ENCODE data around the gene F2RL1. TPM values are rescaled to one million over a fixed set of nuclear protein-coding genes. Genes with fewer than 3 reads are reported as not detected.
"Not testable (repeated sequence)": the region's sequence is repeated elsewhere in the genome, so short reads cannot be mapped to it uniquely, and the experiment has no call there.

The F2RL1 gene
- total and polyA plus RNA-seq, 4 donors: 3.8 to 19.2 (median 5.4) TPM

DNA sequence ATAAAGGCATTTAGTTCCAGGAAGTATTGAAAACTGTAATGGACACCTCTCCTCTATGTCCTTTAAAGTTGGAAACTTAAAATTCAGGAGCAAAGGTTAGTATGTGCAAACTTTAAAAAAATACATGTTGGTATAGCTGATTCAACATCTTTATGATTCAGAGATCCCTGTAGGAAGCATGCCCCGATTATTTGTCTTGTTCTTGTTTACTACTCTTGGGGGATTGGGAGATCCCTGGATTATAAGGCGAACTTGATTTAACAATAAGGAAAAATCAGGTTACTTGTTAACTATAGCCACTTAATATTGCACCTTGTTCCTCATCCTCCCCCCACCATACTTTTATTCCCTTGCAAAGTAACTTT is 1.7 kb downstream of the F2RL1 start:
- H3K9ac ChIP-seq (ENCODE audit: insufficient read depth in 1 of 2, low read length in 2 of 2): no peak overlapping the region
- ATAC-seq (ENCODE audit: insufficient read depth, low FRiP score): no peak
- WGBS, 2 donors: 55 to 62% methylated on average over 2 of the region's 2 CpGs
- DNase-seq: no peak
- H3K27ac ChIP-seq (ENCODE audit: low read depth in 1 of 2, low read length in 1 of 2): no peak overlapping the region
- TF ChIP-seq, protein P1, sequence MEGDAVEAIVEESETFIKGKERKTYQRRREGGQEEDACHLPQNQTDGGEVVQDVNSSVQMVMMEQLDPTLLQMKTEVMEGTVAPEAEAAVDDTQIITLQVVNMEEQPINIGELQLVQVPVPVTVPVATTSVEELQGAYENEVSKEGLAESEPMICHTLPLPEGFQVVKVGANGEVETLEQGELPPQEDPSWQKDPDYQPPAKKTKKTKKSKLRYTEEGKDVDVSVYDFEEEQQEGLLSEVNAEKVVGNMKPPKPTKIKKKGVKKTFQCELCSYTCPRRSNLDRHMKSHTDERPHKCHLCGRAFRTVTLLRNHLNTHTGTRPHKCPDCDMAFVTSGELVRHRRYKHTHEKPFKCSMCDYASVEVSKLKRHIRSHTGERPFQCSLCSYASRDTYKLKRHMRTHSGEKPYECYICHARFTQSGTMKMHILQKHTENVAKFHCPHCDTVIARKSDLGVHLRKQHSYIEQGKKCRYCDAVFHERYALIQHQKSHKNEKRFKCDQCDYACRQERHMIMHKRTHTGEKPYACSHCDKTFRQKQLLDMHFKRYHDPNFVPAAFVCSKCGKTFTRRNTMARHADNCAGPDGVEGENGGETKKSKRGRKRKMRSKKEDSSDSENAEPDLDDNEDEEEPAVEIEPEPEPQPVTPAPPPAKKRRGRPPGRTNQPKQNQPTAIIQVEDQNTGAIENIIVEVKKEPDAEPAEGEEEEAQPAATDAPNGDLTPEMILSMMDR (IDR thresholded peaks at IDR 0.05; ENCODE audit: control extremely low read depth, extremely low read depth): no peak
- H3K36me3 ChIP-seq (ENCODE audit: control insufficient read depth in 4 of 4, insufficient read depth in 4 of 4, low read length in 4 of 4): no peaks in the 10 kb centered on the region
- no peak overlapping the region for H3K4me3 ChIP-seq
- no peaks in the 10 kb centered on the region for H3K9me3 ChIP-seq (ENCODE audit: control insufficient read depth in 4 of 4, insufficient read depth in 3 of 4, low read length in 3 of 4)
- peaks cover 0 to 19% (median 0%) of the 10 kb centered on the region in 5 donors for H3K4me1 ChIP-seq (ENCODE audit: control insufficient read depth in 5 of 5, insufficient read depth in 5 of 5, low read length in 5 of 5)
- H3K27me3 ChIP-seq (ENCODE audit: control insufficient read depth in 3 of 3, insufficient read depth in 3 of 3, low read length in 2 of 3): peaks cover 0 to 10% (median 5%) of the 10 kb centered on the region in 3 donors

DNA sequence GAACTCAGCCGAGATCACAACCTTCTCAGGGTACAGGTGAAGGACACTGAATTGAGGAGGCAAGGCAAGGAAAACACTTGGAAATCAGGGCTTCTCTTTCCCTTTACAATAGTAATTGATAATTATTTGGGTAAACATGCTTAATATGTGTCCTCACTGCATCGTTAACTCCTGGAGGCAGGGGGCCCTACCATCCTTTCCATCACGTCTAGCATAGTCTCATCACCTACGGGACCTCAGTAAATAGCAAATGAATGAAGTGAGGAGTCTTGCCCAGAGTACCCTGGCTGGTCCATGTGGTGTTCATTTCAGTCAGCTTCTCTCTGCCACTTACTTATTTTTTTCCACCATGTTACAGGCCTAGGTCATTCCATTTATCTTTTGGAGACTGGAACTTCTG is 2.3 kb downstream of the F2RL1 start:
- ATAC-seq (ENCODE audit: insufficient read depth, low FRiP score) (no peak), DNase-seq (no peak)
- H3K4me3 ChIP-seq: no peak overlapping the region
- WGBS, 2 donors: 62 to 80% methylated on average over 4 of the region's 4 CpGs
- H3K27ac ChIP-seq (ENCODE audit: low read depth in 1 of 2, low read length in 1 of 2): no peak overlapping the region
- H3K9ac ChIP-seq (ENCODE audit: insufficient read depth in 1 of 2, low read length in 2 of 2): no peak overlapping the region
- H3K36me3 ChIP-seq (ENCODE audit: control insufficient read depth in 4 of 4, insufficient read depth in 4 of 4, low read length in 4 of 4): no peaks in the 10 kb centered on the region
- no peaks in the 10 kb centered on the region for H3K9me3 ChIP-seq (ENCODE audit: control insufficient read depth in 4 of 4, insufficient read depth in 3 of 4, low read length in 3 of 4)
- TF ChIP-seq, protein P1 (IDR thresholded peaks at IDR 0.05; ENCODE audit: control extremely low read depth, extremely low read depth): no peak
- peaks cover 0 to 19% (median 0%) of the 10 kb centered on the region in 5 donors for H3K4me1 ChIP-seq (ENCODE audit: control insufficient read depth in 5 of 5, insufficient read depth in 5 of 5, low read length in 5 of 5)
- peaks cover 0 to 10% (median 5%) of the 10 kb centered on the region in 3 donors for H3K27me3 ChIP-seq (ENCODE audit: control insufficient read depth in 3 of 3, insufficient read depth in 3 of 3, low read length in 2 of 3)

DNA sequence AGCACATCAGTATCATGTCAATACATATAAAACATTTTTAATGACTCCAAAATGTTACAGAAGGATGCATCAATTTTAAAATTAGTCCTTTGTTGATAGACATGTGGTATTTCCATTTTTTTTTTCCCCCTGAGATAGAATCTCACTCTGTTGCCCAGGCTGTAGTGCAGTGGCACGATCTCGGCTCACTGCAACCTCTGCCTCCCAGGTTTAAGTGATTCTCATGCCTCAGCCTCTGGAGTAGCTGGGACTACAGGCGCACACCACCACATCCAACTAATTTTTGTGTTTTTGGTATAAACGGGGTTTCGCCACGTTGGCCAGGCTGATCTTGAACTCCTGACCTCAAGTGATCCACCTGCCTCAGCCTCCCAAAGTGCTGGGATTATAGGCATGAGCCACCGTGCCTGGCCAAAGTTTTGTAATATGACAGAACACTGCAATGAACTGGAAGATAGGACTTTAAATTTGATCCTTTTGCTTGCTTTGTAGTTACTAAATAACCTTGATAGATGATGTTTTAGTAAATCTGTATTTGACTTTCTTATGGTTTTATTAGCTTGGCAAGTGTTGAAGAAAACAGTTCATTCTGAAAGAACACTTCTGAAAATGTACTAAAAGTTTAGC is 3.4 kb downstream of the F2RL1 start:
- not testable (repeated sequence) for H3K9ac ChIP-seq (ENCODE audit: insufficient read depth in 1 of 2, low read length in 2 of 2); H3K27me3 ChIP-seq (ENCODE audit: control insufficient read depth in 3 of 3, insufficient read depth in 3 of 3, low read length in 2 of 3); H3K27ac ChIP-seq (ENCODE audit: low read depth in 1 of 2, low read length in 1 of 2); DNase-seq; ATAC-seq (ENCODE audit: insufficient read depth, low FRiP score); H3K4me3 ChIP-seq; H3K36me3 ChIP-seq (ENCODE audit: control insufficient read depth in 4 of 4, insufficient read depth in 4 of 4, low read length in 4 of 4); H3K9me3 ChIP-seq (ENCODE audit: control insufficient read depth in 4 of 4, insufficient read depth in 3 of 4, low read length in 3 of 4)
- peaks cover 0 to 19% (median 0%) of the 10 kb centered on the region in 5 donors for H3K4me1 ChIP-seq (ENCODE audit: control insufficient read depth in 5 of 5, insufficient read depth in 5 of 5, low read length in 5 of 5)
- 82 to 88% methylated on average over 7 of the region's 7 CpGs for WGBS, 2 donors

DNA sequence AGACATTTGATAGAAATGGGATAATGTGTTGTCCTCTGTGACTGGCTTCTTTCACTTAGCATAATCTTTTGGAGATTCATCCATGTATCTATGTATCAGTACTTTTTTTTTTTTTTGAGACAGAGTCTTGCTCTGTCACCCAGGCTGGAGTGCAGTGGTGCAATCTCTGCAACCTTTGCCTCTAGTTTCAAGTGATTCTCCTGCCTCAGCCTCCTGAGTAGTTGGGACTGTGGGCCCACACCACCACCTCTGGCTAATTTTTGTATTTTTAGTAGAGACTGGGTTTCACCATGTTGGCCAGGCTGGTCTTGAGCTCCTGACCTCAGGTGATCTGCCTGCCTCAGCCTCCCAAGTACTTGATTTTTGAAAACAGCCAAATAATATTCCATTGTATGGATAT is 7.6 kb downstream of the F2RL1 start:
- H3K27ac ChIP-seq (ENCODE audit: low read depth in 1 of 2, low read length in 1 of 2); H3K27me3 ChIP-seq (ENCODE audit: control insufficient read depth in 3 of 3, insufficient read depth in 3 of 3, low read length in 2 of 3); H3K4me1 ChIP-seq (ENCODE audit: control insufficient read depth in 5 of 5, insufficient read depth in 5 of 5, low read length in 5 of 5); ATAC-seq (ENCODE audit: insufficient read depth, low FRiP score); DNase-seq; H3K4me3 ChIP-seq; H3K9ac ChIP-seq (ENCODE audit: insufficient read depth in 1 of 2, low read length in 2 of 2); H3K9me3 ChIP-seq (ENCODE audit: control insufficient read depth in 4 of 4, insufficient read depth in 3 of 4, low read length in 3 of 4); H3K36me3 ChIP-seq (ENCODE audit: control insufficient read depth in 4 of 4, insufficient read depth in 4 of 4, low read length in 4 of 4): not testable (repeated sequence)
